ENCODE data around the gene RNF213.
"Not testable (repeated sequence)": the region's sequence is repeated elsewhere in the genome, so short reads cannot be mapped to it uniquely, and the experiment has no call there.

The RNF213 gene

DNA sequence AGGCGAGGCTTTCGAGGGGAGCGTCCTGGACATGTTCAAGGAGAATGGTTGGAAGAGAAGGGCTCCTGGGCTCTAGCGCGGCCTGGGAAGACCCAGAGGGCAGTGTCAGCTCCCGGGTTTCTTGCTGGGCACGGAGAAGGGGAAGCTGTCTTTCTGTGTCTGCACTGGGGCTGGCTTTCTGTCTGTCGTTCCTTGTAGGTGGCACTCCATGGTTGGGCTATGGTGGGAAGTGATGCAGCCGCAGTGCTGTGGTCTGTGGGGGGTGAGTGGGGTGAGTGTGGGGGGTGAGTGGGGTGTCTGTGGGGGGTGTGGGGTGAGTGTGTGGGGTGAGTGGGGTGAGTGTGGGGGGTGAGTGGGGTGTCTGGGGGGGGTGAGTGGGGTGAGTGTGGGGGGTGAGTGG is 13.7 kb downstream of the RNF213 start:
- no peak for DNase-seq

DNA sequence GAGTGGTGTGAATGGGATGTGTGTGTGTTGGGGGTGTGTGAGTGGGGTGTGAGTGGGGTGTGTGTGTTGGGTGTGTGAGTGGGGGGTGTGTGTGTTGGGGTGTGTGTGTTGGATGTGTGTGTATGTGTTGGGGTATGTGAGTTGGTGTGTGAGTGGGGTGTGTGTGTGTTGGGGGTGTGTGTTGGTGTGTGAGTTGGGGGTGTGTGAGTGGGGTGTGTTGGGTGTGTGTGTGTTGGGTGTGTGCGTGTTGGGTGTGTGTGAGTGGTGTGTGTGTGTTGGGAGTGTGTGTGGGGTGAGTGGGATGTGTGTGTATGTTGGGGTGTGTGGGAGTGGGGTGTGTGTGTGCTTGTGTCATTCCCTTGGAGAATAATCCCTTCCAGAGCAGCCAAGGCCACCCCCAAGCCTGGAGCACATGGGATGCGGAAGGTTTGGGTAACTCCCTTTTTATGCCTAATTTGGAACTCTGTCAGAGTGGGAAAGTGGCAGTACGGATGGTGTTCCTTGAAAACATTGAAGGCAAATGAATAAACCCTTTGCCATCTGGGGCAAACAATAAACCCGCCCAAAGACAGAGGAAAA is 14.3 kb downstream of the RNF213 start:
- no peak for DNase-seq

DNA sequence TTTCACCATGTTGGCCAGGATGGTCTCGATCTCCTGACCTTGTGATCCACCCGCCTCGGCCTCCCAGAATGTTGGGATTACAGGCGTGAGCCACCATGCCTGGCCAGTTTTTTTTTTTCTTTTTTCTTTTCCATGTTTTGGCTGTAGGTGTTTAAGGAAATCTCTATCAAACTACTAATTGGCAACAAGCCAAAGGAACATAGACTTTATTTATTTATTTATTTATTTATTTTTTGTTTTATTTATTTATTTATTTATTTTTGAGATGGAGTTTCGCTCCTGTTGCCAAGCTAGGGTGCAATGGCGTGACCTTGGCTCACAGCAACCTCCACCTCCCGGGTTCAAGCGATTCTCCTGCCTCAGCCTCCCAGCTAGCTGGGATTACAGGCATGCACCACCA is 15.2 kb downstream of the RNF213 start:
- DNase-seq = not testable (repeated sequence)

DNA sequence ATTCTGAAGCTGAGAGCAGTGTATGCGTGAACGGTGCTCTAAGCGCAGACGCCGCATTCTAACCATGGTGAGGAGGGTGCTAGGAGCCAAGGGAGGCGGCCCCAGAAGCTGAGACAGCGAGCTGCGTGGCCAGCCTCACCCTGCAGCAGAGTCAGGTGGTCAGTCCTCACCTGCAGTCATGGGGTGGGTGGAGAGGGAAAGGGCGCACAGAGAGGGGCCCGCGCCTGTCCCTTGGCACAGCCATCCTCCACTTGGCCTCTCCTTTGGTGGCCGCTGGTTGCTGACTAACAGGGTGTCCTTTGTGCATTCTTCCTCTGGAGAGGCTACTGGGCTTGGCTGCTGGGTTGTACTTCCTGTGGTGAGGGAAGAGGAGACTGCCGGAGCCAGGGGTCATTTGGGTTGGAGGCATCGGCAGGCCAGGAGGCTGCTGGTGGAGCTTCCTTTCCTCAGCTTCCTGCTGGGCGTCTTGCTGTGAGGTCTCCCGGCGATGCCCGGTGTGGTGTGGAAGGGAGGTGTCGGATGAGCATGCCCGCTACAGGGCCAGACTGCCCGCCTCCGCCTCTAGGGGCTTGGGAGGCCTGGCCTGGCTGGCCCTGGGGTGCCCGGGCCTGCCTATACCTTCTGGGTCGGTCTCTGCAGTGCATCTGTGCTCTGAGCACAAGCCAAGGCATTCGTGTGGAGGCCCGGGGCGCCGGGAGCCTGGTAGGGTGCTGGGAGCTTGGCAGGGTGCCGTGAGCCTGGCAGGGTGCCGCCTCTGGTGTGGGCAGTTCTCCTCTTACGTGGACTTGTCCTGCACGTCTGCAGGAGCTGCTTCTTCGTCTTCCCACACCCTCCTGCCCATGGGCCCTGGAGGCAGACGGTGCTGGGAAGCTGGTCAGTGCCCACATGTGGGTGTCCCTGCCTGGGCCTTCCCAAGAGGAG is 17.4 kb downstream of the RNF213 start:
- DNase-seq = no peak

DNA sequence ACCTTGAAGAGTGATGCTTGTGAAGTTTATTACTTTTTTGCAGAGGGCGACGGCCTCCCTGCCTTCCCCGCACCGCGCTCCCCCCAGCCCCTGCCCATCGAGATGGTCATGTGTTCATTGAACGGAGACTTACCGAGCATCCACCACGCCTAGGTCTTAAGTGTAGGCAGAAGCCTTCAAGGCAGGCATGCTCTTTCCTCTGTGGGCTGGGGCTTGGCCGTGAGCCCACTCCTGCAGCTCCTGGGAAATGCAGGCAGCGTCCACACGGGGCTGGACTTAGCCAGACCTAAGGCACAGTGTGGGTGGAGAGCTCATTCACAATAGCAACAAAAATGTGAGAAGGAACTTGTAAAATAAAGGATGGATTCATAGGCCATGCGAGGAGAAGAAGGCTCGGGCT is 19.2 kb downstream of the RNF213 start:
- DNase-seq = no peak

DNA sequence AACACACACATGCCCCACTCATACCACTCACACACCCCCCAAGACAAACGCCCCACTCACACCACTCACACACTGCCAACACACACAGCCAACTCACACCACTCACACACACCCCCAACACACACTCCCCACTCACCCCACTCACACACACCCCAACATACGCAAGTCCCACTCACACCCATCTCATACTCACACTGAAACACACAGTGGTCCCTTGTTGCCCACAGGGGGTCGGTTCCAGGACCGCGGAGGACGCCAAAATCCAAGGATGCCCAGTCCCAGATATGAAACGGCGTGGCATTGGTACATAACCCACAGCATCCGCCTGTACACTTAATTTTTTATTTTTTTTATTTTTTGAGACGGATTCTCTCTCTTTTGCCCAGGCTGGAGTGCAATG is 20.9 kb downstream of the RNF213 start:
- DNase-seq = no peak

DNA sequence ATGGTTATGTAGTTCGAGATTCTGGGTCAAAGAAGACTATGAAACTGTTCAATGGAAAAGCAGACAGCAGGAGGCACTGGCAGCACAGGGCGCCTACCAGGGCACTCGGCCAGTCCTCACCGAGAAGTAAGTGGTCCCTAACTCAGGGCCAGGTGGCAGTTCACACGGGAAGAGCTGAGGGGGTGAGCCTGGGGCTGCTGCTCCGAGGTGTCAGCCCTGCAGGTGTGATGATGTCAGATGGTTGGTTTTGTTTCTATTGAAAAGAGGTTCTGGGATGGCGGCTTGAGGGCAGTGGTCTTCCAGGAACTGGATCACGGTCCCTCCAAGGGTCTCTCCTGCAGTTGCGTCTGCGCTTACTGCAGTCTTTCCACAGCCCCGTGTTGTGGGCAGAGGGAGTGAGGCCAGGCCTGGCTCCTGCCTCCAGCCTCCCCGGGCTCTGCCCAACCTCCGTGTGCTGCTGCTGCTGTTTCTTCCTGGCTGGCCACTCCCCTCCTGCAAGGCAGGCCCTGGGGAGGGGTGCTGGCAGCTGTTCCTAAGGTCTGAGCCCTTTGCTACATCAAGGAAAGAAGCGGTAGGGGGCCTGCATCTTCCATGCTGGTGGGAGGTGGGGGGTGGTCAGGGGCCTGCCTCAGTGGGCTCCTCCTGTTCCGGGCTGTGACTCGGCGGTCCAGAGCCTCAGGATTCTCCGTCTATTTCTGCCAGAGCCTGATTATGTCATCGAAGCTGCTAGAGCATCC is 22.6 kb downstream of the RNF213 start:
- DNase-seq = no peak

DNA sequence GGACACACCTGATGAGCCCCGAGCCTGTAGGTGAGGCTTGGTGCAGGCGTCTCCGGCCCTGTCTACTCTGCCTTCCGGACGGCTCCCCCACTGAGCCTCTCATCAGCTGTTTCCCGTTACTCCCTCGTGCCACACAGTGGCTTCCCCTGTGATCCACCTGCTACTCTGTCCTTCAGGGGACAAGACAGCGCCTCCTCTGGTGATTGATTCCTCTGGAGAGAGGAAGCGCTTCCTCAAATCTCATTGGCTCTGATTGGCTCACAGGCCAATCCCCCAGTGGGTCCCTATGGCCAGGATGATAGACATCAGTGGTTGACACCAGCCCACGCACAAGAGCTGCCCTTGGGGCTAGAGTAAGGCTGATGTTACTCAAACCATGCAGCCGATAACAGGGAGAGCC is 24.0 kb downstream of the RNF213 start:
- DNase-seq = no peak

DNA sequence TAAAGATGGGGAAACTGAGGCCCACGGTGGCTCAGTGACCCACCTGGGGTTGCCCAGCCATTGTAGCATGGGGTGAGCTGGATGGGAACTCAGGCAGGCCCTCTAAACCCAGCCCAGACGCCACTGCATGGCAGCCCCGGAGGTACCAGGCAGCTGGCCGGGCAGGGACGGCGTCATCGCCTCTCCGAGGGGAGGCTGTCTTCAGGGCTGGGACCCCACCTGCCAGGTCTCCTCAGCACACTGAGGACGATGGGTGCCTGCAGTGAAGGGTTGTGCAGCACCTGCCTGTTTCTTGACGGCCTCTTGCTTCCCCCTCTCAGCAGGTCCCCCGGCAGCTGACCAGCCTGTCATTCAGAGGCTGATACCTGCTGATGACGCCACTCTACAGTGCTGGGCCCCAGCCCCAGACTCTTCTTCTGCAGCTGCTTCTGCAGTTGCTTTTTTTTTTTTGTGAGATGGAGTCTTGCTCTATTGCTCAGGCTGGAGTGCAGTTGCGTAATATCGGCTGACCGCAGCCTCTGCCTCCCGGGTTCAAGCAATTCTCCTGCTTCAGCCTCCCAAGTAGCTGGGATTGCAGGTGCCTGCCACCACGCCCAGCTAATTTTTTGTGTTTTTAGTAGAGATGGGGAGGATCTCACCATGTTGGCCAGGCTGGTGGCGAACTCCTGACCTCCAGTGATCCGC is 24.7 kb downstream of the RNF213 start:
- DNase-seq = no peak

DNA sequence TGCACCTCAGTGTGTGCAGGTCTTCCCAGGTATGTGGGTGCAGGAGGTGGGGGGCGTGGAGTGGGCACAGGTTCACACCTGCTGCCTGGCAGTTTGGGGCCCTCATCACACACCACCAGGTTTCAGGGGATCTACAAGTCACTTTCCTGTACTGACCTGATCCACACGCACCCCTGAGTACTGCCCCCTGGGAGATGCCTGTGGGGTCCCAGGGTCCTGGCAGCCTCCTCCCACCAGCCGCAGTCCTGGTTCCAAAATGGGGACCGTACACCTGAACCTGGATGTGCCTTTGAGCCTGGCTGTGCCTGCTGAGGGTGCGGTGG is 25.9 kb downstream of the RNF213 start:
- no peak for DNase-seq

DNA sequence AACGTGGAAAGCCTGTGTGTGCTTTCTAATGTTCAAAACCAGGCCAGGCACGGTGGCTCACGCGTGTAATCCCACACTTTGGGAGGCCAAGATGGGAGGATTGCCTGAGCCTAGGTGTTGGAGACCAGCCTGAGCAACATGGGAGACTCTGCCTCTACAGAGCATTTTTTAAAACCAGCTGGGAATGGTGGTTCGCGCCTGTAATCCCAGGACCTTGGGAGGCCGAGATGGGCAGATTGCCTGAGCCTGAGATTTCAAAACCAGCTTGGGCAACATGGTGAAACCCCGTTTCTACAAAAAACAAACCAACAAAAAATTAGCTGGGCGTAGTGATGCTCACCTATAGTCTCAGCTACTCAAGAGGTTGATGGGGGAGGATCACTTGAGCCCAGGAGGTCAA is 26.4 kb downstream of the RNF213 start:
- DNase-seq = no peak

DNA sequence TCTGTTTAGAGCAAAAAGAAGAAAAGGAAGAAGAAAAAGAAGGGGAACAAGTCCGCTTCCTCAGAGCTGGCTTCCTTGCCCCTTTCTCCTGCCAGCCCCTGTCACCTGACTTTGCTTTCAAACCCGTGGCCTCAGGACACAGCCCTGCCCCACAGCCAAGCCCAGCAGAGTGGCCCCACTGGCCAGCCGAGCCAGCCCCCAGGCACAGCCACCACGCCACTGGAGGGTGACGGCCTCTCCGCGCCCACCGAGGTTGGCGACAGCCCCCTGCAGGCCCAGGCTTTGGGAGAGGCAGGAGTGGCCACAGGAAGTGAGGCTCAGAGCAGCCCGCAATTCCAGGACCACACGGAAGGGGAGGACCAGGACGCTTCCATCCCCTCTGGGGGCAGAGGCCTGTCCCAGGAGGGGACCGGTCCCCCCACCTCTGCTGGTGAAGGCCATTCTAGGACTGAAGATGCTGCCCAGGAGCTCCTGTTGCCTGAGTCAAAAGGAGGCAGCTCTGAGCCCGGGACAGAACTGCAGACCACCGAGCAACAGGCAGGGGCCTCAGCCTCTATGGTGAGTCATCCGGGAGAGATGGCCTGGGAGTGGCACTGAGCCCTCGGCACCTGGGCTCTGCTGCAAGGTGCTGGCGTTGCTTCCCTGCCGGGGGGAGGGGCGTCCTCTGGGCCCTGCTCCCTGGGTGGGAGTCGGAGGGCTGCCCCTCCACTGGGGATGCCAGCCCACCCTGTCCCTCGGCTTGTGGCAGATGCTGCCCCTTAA is 27.3 kb downstream of the RNF213 start:
- DNase-seq = no peak

DNA sequence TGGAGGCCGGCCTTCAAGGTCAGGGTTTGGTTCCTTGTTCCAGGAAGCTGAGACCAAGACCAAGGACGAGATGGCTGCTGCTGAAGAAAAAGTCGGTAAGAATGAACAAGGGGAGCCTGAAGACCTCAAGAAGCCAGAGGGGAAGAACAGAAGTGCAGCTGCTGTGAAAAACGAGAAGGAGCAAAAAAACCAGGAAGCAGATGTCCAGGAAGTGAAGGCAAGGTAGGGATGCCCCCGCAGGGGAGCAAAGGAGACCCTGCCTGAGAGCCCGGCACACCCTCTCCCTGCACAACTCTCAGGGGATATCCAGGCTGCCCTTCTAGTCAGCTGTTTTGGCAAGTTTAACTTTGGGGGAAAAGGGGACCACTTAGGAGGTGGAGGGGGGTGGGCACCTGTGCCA is 29.0 kb downstream of the RNF213 start:
- DNase-seq = no peak

DNA sequence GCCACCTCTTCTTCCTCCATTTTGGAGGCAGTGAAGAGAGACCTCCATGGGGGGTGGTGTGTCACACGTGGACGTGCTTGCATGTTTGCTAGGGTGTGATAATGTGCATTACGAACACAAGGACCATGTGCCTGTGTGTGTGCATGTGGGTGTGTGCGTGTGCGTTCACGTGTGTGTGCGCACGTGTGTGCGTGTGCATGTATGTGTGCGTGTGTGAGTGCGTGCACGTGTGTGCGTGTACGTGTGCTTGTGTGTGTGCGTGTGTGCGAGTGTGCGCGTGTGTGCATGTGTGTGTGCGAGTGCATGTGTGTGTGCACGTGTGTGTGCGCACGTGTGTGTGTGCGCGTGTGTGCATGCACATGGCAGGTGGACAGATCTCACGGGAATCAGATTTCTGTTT is 29.5 kb downstream of the RNF213 start:
- DNase-seq = no peak

DNA sequence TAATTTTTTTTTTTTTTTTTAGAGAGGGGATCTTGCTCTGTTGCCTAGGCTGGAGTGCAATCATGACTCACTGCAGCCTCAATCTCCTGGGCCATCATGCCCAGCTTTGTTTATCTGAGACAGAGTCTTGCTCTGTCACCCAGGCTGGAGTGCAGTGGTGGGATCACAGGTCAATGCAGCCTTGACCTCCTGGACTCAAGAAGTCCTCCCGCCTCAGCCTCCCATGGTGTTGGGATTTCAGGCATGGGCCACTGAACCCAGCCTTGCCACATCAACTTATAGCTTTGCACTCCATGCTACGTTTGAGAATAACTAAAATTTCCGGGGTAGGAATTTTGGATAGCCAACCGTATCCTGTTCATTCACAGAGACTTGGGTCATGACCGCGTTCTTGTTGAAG is 30.6 kb downstream of the RNF213 start:
- DNase-seq = no peak

DNA sequence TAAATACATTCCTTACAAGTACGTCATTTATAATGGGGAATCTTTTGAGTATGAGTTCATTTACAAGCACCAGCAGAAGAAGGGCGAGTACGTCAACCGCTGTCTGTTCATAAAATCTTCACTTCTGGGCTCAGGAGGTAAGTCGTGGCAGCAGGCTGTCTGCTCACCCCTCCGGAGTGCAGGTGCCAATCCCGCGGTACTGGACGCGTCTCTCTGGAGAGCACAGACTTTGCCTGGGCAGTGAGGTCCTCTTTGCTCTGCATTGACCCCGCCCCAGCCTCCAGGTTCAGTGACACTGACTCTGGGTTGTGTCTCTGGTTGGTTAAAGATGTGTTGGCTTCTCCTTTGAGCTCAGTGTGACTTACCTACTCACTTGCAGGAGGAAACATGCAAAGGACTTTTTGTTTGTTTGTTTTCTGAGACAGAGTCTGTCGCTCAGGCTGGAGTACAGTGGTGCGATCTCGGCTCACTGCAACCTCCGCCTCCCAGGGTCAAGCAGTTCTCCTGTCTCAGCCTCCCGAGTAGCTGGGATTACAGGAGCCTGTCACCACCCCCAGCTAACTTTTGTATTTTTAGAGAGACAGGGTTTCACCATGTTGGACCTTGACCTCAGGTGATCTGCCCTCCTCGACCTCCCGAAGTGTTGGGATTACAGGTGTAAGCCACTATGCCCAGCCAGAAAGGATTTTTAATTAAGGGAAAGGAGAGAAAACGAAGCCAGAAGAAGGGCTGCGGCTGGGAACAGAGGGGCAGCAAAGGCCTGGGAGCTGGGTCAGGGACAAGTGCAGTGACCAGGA is 31.2 kb downstream of the RNF213 start:
- DNase-seq = no peak

DNA sequence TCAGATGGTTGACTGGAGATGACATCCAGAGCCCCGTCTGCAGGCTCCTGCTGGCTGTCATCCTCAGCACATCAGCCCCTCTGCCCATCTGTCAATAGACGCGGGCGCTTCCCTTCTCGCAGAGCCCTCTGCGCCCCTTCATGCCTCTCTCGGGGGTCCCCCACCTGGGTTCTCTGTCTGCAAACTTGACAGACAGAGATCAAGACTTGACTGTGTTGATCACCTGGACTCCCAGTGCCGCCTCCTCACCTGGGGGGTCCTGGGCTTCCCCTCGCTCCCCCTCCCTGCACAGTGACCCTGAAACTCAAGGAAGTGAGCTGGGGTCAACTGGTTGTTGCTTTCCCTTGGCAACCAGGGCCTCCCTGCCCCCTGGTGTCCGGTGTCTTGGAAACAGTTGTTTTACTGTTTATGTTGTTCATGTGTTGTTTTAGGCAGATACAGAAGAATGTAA is 31.9 kb downstream of the RNF213 start:
- no peak for DNase-seq

DNA sequence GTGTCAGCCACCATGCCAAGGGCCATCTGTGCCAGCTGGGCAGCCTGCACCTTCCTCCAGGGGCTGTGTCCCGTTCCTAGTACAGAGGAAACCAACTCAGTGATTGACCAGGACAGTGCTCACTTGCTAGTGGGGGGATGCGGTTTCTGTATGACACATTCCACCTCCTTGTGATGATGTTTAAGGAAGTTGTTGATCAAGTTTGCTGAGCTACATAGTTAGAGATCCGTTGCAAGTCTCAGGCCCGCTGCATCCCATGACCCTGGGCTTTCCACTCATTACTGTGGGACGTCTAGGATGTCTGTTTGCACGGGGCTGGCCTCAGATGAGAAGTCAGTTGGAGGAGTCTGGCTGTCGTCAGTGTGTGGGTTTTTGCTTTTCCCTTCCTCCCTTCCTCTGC is 33.6 kb downstream of the RNF213 start:
- no peak for DNase-seq

DNA sequence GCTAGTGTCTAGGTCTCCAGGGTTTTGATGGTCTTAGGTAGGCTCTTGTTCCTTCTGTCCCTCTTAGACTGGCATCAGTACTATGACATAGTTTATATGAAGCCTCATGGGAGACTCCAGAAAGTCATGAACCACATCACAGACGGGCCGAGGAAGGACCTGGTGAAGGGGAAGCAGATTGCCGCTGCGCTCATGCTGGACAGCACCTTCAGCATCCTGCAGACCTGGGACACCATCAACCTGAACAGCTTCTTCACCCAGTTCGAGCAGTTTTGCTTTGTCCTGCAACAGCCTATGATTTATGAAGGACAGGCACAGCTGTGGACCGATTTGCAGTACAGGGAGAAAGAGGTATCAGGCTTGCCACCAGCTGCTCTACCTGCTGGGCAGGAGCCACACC is 34.0 kb downstream of the RNF213 start:
- DNase-seq = no peak

DNA sequence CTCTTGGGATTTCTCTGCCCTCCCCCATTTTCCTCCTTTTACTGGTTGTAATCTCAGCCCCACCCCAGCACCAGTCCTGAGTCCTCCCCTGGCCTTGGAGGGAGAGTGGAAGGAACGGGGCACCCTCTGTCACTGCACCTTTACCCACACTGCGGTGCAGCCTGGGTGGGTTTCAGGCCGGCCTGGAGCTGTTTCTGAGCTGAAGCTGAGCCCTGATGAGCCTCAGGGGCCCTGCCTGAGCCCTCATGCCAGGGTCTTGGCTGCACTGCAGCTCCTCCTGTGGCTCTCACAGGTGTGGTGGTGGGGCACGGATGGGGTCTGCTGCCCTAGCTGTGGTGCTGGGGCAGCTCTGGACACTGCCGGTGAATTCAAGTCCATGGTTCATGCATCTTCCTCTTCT is 34.5 kb downstream of the RNF213 start:
- DNase-seq = no peak

DNA sequence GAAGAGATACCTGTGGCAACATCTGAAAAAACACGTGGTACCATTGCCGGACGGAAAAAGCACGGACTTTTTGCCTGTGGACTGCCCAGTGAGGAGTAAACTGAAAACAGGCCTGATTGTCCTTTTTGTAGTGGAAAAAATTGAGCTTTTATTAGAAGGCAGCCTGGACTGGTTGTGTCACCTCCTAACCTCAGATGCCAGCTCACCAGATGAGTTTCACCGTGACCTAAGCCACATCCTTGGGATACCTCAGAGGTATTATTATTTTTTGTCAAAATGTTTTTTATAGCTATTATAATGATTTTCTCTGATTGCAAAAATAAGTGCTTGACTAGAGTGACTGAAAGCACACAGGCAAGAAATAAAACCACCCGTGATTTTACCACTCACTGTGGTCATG is 34.9 kb downstream of the RNF213 start:
- no peak for DNase-seq

DNA sequence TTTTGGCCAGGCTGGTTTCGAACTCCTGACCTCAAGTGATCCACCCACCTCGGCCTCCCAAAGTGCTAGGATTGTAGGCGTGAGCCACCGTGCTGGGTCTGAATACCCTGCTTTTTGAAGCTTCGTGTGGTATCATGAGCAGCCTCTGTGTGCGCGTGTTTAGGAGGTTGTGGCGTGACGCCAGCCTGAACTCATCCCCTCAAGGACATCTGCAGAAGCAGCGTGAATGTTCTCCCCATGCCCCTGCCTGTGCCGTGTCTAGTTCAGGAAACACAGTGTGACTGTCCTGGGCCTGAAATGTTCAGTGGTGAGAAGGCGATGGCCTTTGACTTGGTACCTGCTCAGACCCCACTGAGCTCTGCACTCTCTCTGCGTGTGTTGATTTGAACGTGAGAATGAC is 35.6 kb downstream of the RNF213 start:
- no peak for DNase-seq

Data from fibroblast of skin of right quadriceps (primary cell).